HG02763 (cell line): Measurements from ENCODE around the gene CHRND.

Experiments used
- ATAC-seq: cut with Tn5 transposase; IDR thresholded peaks from one replicate; pipeline ENCODE4 v1.9.1; 2021; ENCODE audit warnings: mild to moderate bottlenecking, moderate library complexity; ENCODE audit not compliant: unreplicated experiment

Gene CHRND

DNA sequence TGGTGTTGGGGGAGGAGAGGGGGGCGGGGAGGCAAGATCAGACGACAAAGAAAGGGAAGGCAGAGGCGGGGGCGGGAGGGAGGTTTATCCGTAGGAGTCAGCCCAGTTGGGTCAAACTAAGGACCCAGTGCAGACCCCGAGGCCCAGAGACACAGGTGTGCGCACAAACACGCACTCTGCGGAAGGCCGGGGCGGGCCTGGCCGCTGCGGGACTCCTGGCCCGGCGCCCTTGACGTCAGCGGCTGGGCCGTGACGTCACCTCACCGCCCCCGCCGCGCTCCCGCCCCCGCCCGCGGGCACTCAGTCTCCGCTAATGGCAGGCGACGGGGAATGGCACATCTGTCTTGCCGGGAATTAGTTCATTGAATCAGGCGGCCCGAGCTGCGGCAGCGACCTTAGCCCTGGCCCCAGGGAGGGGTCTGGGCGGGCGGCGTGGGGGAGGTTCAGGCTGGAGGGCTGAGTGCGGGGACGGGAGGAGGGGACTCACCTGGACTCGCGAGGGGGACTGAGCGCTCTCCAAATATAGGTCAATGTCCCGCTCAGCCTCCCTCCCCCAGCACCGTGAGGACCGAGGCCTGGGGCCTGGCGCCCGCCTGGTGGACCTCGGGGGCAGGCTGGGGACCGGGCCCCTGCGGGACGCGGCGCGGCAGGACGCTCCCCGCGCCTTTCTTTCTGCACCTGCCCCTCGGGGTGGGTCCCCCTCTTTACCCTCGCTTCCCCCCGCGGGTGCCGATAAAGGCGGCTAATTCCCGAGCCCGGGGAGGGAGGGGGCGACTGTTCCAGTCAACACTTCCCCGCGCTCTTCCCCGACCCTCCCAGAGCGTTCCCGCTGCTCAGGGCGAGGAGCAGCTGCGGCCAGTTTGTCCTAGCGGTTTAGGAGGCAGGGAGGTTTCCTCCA, 22.8 kb upstream of the CHRND start:
- no peak for ATAC-seq

DNA sequence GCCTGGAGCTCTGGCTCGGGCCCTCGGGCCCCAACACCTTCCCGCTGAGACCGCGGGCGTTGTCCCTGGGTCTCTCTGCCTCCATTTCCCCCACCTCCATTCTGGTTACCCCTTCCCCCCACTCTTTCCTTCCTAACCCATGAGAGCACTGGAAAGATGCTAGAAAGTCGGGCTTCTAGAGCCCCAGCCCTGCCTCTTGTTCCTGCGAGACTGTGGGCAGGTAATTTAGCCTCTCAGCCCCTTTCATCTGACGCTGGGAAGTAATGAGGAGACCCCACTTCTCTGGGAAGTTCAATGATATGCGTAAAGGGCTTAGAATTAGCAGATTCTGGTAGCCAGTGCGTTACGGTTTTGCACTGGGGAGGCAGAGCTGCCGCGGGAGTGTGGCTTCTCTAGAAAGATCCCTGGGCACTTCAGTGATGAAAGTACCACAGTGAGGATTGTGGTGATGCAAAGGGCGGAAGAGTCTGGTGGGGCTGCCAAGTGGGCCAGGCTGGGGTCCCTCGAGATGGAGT, 22.1 kb upstream of the CHRND start:
- ATAC-seq = no peak

DNA sequence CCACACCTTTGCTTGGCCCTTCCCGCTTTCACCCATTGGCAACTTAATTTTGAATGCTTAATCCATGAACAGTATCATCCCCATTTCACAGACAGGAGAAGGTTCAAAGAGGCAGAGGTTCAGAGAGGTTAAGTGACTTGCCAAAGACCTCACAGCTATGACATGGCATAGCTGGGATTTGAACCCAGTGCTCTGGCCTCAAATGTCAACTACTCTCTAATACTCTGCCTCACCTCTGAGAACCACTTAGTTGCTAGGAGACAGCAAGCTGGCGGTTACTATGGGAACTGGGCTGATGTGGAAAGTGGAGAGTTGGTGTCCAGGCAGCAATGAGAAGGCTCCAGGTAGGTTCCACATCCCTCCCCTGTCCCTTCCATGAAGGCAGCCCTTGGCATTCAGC, 21.5 kb upstream of the CHRND start:
- ATAC-seq = no peak

DNA sequence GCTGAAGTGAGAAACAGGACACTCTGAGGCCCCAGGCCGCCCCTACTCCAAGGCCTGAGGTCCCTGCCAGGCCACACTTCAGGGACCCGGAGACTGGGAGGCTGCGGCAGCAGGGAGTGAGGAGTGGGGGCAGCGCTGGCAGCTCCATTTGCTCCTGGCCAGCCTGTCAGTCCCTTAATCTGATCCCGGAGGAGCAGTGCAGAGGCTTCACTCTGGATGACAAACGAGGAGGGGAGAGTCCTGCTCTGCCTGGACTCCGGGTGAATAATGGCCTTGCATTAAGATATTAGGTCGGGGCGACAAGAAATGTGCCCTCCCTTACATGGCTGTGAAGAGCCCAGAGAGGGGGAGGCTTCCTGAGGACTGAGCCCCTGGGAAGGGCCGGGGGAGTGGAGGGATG, 20.1 kb upstream of the CHRND start:
- no peak for ATAC-seq

DNA sequence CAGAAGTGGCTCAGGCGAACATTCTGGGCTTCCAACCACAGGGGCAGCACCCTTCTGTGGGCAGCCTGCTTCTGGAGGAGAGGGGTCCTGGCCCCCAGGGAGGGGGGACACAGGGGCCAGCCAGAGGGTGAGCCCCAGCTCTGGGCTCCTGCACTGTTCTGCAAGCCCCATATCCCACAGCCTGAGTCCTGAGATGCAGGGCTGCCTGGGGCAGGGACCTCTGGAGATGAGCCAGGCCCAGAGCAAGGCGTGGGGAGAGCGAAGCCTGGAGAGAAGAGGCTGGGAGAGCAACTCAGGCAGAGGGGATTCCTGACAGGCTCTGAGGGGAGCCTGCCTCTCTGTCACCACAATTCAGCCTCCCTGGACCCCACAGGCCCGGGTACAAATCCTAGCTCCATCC, 19.3 kb upstream of the CHRND start:
- no peak for ATAC-seq

DNA sequence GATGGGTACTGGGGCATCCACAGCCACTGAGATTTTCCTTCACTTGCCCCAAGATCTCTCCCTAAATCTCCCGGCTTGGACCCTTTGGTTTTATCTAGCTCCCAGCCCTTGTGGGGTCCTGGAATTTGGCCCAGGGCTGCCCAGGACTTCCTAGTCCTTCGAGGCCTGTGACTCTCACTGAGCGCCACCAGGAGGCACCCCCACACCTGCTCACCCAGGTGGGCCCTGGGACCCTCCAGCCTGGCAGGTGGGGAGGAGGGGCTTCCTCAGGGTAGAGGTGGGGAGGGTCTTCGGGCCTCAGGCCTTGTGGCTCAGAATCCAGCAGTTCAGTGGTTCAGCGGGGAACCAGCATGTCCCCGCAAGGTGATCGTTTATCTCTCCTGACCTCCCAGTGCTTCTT, 17.7 kb upstream of the CHRND start:
- ATAC-seq = no peak

DNA sequence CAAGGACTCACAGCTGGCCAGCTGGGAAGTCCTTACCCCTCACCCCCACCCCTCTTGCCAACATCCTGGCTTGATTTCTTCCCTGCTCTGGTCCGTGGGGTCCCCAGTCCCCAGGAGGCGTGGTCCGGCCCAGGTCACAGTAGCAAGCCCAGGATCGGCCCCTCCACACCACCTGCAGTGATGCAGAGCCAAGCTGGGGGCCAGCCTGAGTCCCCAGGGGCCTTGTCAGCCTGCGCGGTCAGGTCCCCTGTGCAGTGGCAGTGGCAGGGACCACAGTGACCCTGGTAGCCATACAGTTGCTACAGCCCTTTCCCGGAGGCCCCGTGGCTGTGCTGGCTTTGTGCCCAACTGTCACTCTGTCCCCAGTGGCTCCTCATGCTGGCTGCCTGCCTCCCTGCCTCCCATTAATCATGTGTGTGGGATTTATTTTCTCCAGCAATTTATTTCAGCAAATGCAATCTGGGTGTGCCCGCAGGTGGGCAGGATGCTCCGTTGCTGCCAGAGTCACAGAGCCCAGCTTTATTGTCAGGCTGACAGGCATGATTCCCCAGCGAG, 14.5 kb upstream of the CHRND start:
- no peak for ATAC-seq

DNA sequence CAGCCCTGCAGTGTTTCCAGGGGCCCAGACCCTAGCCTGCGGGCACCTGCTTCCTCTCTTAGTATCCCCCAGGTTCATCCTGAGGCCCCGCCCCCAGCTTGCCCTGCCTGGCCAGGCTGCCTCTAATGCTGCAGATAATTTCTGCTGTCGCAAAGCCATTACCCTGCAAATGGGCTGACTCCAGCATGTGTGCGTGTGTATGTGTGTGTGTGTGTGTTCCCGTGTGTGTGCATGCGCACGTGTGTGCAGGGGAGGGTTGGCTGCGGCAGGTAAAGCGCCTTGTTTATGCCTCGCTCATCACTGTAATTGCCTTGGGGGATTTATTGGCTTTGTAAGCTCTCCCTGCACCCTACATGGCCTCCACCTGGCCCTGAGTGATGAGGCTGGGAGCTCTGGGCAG, 13.4 kb upstream of the CHRND start:
- ATAC-seq = no peak

DNA sequence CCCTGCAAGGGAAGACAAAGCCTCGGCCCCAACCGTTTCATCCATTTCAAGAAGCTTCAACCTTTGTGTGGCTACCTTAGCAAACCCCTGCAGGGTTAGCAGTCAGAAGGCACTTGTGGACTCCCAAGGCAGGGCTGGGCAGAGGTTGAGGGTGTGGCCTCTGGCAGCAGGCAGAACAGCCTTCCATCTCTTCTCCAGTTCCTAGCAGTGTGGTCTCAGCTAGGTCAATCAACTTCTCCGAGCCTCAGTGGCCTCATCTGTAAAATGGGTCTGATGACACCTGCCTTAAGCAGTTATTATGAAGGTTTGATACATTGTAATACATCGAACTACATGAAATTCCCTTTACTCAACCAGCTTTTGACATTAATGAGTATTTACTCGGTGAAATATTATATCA, 12.6 kb upstream of the CHRND start:
- ATAC-seq = no peak

DNA sequence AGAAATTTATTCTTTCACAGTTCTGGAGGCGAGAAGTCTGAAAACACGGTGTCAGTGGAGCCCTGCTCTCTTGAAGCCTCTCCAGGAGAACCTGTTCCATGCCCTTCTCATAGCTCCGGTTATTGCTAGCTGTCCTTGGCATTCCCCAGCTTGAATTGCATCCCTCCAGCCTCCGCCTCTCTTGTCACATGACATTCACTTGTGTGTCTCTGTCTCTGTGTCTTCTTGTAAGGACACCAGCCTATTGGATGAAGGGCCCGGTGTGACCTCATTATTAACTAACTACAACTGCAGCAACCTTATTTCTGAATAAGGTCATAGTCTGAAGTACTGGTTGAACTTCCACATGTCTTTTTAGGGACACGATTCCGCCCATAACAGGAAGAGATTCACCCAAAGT, 10.3 kb upstream of the CHRND start:
- ATAC-seq = no peak

DNA sequence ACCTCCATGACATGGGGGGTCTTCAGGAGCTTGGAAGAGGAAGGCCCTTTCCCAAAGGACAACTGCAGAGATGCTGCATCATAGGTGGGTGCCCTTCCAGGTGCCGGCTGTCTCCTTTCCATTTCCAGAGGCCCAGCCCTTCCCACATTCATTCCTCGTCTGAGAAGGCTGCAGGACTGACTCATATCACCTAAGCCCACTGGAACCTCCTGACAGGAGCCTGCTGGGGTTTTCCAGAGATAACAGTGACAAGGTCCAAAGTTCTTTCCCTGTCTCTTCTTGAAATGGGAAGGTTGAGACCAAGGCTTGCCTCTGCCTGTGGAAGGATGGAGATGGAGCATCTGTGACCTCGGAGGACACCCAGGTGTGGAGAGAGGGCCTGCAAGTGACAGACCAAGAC, 9.4 kb upstream of the CHRND start:
- ATAC-seq = no peak

DNA sequence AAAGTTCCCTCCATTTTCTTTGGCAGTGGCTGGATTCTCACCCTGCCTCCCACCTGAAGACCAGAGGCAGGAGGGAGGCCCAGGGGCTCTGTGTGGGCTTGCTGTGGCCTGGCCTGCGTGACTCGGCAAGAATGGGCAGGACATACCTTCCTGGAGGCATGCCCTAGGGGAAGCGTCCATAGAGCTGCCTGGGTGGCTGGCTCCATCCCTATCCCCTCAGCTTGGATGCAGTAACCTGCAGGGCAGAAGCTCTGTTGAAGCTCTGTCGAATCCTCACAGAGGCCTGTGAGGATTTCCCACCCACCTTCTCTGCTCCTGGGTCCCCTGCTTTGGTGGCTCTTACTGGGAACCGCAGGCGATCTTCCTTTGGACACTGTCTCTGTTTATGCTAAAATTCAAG, 7.1 kb upstream of the CHRND start:
- no peak for ATAC-seq

DNA sequence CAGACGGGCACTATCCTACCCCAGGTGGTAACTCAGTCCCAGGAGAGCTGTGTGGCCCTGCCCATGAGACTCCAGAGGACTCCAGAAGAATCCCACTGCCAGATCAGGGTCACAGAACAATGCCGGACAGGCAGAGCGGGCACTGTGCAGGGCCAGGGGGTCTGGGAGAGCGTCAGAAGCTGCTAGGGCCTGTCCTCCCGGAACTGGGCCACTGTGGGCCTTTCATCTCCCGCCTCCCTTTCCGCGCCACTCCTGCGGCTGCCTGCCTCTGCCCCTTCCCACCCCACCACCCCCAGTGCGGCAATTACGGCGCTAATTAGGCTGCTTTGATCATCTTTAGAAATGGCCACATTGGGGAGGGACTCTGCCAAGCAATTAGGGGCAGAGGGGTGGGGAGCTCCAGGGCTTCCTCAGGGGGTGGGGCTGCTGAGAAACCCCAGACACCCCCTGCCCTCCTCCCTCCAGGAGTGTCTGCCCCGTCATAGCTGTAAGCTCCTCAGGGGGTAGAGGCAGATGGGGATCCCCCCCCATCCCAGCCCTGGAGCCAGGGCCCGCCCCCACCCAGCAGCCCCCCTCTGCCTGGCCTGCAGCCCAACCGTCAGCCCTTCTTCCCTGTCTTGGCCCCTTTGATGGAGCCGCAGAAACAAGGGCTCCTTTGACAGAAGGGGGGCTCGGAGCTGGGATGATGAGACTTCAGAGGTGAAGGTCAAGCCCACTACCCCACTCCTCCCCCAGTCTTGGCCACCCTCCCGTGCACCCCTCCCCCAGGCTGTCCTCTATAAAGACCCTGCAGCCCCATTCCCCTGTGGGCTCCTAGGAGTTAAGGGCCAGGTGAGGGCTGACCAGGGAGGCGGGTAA, 6.2 kb upstream of the CHRND start, which contains the start of gene PRSS56:
Gene PRSS56, plus strand, starts transcription at position 808 of the 858 bp plus-strand sequence. CDS start 211 bp downstream, outside the sequence.
- no peak for ATAC-seq

DNA sequence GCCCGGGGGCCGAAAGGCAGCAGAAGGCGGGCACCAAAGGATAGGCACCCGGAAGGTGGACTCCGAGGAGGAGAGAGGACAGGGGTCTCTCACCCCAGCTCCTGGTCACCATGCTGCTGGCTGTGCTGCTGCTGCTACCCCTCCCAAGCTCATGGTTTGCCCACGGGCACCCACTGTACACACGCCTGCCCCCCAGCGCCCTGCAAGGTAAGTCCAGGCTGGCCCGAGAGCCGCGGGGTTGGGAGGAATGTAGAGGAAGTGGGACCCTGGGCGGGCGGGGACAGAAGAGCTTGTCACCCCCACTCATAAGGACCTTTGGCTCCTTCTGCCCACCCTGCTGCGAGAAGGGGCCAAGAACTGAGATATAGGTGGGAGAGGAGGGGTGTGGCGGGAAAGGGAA, 5.5 kb upstream of the CHRND start:
- ATAC-seq = no peak

DNA sequence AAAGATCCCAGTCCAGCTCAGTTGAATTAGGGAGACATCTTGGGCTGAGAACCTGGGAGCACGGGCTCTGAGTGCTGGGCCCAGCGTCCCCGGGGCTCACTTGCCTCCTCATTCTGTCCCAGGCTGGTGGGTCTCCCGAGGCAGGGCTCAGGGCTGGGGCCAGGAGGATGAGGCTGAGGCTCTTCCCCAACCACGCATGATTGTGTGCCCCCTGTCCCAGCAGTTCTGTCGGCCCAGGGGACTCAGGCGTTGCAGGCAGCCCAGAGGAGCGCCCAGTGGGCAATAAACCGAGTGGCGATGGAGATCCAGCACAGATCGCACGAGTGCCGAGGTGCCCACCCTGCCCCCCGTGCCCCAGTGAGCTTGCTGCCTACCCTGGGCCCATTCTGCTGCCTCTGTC, 4.9 kb upstream of the CHRND start:
- ATAC-seq = no peak

DNA sequence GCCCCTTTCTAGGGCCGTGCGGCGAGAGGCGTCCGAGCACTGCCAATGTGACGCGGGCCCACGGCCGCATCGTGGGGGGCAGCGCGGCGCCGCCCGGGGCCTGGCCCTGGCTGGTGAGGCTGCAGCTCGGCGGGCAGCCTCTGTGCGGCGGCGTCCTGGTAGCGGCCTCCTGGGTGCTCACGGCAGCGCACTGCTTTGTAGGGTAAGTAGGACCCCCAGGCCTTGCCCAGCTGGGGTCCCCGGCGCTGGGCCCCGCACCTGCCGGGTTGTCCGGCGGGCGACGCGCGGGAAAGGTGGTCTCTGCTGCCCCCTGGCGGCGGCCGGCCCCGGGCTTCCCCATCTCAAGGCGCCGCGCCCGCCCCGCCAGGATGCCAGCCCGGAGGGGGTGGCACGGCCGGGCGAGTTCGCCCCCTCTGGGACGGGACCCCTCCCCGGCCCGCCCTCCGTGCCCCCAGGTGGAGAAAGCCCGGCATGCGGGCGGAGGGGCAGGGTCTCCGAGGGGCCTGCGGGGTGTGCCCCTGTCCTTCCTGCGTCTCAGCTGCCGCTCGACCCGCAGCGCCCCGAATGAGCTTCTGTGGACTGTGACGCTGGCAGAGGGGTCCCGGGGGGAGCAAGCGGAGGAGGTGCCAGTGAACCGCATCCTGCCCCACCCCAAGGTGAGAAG, 3.9 kb upstream of the CHRND start:
- no peak for ATAC-seq

DNA sequence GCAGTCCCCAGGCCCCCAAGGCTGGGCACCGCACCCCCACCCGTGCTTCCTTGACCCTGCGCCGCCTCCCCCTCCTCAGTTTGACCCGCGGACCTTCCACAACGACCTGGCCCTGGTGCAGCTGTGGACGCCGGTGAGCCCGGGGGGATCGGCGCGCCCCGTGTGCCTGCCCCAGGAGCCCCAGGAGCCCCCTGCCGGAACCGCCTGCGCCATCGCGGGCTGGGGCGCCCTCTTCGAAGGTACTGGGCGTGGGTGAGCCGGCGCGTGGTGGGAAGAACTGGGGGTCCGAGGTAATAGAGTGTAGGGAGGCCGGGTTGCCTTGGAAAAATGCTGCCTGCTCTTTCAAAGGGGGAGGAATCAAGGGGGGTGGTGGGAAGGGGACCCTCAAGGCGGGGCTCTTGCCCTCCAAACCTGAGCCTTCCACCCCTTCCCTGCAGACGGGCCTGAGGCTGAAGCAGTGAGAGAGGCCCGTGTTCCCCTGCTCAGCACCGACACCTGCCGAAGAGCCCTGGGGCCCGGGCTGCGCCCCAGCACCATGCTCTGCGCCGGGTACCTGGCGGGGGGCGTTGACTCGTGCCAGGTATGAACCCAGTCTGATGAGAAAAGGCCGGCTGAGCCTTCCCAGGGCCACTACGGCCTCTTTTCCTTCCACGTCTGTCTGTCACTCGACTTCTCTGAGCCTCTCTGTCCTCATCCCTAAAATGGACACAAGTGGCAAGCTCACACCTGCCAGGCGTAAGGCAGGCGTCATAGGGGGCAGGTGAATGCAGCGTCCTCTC, 3.1 kb upstream of the CHRND start:
- no peak for ATAC-seq

DNA sequence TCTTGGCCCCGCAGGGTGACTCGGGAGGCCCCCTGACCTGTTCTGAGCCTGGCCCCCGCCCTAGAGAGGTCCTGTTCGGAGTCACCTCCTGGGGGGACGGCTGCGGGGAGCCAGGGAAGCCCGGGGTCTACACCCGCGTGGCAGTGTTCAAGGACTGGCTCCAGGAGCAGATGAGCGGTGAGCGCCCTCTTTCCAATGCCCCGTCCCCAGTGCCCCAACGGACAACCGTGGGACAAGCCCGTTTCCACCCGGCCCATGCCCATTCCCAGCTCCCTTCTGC, 2.6 kb upstream of the CHRND start:
- ATAC-seq = no peak

DNA sequence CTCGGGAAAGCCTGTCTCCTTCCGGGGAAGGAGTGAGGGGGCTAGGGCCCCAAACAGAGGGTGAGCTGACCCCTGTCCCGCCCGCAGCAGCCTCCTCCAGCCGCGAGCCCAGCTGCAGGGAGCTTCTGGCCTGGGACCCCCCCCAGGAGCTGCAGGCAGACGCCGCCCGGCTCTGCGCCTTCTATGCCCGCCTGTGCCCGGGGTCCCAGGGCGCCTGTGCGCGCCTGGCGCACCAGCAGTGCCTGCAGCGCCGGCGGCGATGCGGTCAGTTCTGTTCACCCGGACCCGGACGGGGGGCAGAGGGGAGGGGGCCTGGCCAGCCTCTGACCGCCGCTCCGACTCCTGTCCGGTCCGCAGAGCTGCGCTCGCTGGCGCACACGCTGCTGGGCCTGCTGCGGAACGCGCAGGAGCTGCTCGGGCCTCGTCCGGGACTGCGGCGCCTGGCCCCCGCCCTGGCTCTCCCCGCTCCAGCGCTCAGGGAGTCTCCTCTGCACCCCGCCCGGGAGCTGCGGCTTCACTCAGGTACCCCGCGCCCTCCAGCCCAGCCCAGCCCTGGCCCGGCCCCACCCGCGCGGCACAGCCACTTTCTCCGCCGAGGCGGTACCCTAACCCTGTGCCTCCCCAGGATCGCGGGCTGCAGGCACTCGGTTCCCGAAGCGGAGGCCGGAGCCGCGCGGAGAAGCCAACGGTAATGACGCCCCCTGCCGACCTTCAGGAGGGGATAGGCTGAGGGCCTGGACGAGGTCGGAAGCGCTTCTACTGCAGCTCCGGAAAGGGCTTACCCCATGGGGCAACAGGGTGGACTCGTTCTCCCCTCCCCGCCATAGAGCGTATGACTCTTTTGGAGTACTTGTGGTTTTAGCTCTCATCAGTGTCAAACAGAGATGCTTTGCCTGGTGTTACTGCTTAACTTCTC, 2.0 kb upstream of the CHRND start:
- ATAC-seq = no peak
